HG03039 (cell line): ENCODE measurements around the gene PDLIM7.
A peak's percentile ranks its signal among the peaks of the same experiment; 100 is the strongest.

Source experiments
- ATAC-seq: cut with Tn5 transposase; IDR thresholded peaks from one replicate; pipeline ENCODE4 v1.9.1; 2021; ENCODE audit warnings: mild to moderate bottlenecking, moderate library complexity; ENCODE audit not compliant: unreplicated experiment

PDLIM7 gene

GRCh38 chr5:177524941-177525655 is 27.7 kb upstream of the PDLIM7 start:
- no peak for ATAC-seq

GRCh38 chr5:177524539-177524900 is 27.1 kb upstream of the PDLIM7 start:
- ATAC-seq = no peak

- ATAC-seq = no peak
These were observed 26.5 kb upstream of the PDLIM7 start for GRCh38 chr5:177523711-177524538.

- no peak for ATAC-seq
These were observed 23.6 kb upstream of the PDLIM7 start for GRCh38 chr5:177520916-177521513.

- ATAC-seq = no peak
These were observed 22.9 kb upstream of the PDLIM7 start for GRCh38 chr5:177520271-177520670.

GRCh38 chr5:177519463-177520235 is 22.2 kb upstream of the PDLIM7 start:
- no peak for ATAC-seq

- peak; percentile 52 for ATAC-seq
These were observed 19.5 kb upstream of the PDLIM7 start, which contains the start of gene DDX41 for GRCh38 chr5:177516601-177517568. DDX41 (minus strand) TSS chr5:177516961; CDS start chr5:177516945, 16 bp downstream.

- no peak for ATAC-seq
These were observed 18.2 kb upstream of the PDLIM7 start for GRCh38 chr5:177515580-177515979.

- no peak for ATAC-seq
These were observed 17.1 kb upstream of the PDLIM7 start for GRCh38 chr5:177514541-177514940.

- ATAC-seq = no peak
These were observed 16.1 kb upstream of the PDLIM7 start for GRCh38 chr5:177513500-177513899.

- ATAC-seq = no peak
These were observed 15.5 kb upstream of the PDLIM7 start for GRCh38 chr5:177512736-177513380.

GRCh38 chr5:177511796-177512675 is 14.6 kb upstream of the PDLIM7 start:
- no peak for ATAC-seq

GRCh38 chr5:177511181-177511580 is 13.8 kb upstream of the PDLIM7 start:
- ATAC-seq = no peak

GRCh38 chr5:177510567-177511053 is 13.2 kb upstream of the PDLIM7 start:
- no peak for ATAC-seq

- no peak for ATAC-seq
These were observed 12.7 kb upstream of the PDLIM7 start for GRCh38 chr5:177509991-177510566.

GRCh38 chr5:177509381-177509951 is 12.1 kb upstream of the PDLIM7 start, which contains the start of gene DOK3:
DOK3 (minus strand) TSS chr5:177509826; CDS start chr5:177509540, 286 bp downstream.
- no peak for ATAC-seq

GRCh38 chr5:177508837-177509236 is 11.4 kb upstream of the PDLIM7 start:
- ATAC-seq = no peak
